ENCODE results near the gene PHF12. TPM values are rescaled to one million over a fixed set of nuclear protein-coding genes. Genes with fewer than 3 reads are reported as not detected.

Gene PHF12
- total RNA-seq, 1 experiment from 2014 or later = 11.3 TPM

DNA sequence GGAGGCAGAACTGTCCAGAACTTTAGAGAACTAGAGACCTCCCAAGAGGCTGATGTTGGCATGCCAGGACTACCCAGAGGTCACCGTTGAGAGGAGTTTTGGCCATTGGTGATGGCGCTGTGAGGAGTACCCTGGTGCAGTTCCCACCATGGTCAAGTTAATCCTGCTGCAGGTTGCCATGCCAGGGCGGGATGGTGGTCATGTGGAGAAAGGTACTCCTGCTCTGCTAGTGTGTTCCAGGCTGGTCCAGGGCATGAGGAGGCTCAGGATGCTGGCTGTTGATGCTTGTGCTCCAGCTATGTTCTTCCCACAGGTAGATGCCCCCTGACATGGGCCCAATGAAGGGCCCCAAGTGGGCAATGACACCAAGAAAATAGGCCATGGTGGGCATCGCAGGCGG, 4.1 kb upstream of the PHF12 start:
- peak; percentile 3 for DNase-seq (ENCODE audit: low spot score)

DNA sequence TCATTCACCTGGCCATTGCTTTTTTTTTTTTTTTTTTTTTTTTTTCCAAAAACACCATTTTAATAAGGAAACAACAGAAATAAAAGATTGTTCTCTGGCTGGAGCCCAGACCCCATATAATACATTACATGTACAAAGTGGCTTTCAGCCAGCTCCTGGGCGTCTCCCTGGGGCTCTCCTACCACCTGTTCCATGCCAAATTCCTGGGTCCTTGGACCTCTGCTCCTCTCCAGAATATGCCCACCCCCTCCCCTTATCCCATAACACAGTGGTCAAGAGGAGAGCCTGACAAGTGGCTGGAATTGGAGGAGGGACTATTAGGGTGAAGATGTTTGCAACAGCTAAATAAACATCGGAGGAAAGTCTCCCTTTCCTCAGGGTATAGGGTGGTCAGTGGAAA, 3.6 kb upstream of the PHF12 start:
- no peak for DNase-seq (ENCODE audit: low spot score)

DNA sequence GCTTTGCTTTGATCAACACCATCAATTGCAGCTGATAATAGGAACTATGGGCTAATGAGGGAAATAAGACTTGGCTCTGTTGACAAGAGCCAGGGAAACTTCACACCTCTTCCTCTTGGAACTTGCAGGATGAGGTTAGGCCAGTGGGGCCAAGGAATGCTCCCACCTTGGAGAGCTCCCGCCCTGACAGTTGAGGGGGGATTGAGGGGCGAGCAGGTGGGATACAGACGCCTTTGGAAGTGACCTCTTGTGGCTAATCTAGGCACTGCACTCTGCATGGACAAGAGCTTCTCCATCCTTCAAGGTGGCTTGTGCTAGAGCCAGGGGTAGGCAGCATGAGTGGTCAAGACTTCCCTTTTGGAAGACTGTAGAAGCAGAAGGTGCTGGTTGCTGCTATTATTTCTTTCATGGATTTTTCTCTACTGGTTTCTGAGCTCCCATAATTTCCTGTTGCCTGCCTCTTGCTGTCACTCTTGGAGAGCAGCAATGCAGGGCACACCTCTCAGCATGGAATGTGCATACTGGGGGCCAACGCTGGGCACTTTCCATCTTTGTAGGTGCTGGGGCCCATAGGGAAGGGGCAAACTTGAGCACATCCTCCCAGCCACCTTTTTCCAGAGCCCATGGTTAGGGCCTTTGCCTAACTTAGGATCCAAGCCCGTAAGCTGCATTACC, 2.3 kb upstream of the PHF12 start:
- DNase-seq (ENCODE audit: low spot score) = peak; percentile 36

- peak; percentile 99 for DNase-seq (ENCODE audit: low spot score)
Measured at GRCh38 chr17:28951991-28952975, 965 bp upstream of the PHF12 start.

- DNase-seq (ENCODE audit: low spot score) = no peak
Measured at GRCh38 chr17:28950752-28951427, 428 bp downstream of the PHF12 start.

DNA sequence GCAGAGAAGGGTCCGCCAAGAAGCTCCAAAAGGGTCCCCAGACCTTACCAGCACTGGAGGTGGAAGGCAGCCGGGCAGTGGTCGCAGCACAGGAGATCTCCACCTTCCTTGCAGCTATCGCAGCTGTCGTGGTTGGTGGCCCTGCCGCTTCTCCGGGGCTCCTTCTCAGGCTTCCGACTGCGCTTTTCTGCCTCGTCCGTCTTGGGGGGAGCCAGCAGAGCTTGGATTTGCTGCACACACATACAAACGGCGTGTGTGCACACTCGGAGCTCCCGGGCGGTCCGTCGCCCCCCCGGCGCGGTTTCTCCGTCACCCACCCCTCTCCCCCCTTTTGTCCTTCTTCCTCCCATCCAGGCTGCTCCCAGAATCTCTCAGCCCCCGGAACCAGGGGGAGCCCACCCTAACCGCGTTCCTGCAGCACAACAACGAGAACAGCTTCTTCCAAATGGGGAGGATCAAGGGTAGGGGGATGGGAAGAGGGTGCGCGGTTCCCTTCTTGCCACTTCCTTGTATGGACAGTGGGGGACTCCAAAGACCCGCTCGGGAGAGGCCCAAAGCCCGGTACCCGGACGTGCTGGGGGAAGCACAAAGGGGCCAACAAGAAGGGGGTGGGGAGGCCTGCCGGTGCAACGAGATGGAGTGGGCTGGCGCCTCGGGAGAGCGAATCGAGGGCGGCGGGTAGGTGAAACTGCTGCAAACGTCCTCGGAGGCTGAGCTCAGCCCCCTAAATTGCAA, 1.1 kb downstream of the PHF12 start:
- DNase-seq (ENCODE audit: low spot score) = peak; percentile 28

DNA sequence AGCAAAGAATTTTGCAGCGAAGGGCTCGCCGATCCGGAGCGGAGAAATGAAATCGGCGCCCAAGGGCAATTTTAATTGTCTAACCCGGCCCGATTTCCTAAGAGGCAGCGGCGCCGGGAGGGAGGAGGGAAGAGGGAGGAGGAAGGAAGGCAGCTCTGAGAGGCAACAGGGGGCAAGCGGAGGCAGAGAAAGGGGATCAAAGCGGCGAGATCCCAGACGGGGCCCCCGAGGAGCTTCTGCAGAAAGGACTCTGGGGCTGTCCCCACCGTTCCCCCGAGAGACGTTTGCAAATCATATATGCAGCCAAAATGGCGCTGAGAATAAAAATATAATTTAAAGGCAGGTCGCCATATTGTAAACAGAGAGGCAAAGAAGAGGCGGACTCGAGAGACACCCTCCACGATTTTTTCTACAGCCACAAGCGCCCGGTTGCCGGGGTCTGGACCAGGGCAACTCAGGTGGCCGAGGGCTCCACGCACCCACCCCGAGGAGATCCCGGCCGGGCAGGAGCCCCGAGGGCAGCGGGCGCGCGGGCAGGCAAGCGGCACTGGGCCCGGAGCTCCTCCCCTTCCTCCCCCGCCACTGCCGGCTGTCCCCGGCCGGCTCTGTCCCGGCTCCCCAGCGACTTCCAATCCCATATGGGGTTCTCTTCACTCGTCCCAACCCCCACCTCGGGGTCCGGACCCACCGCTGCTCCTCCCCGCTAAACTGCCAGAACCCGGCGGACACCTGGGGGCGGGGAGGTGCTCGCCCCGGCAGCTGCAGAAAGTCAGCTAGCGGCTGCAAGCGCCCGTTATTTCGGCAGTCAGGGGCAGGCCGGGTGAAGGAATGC, 1.9 kb downstream of the PHF12 start:
- DNase-seq (ENCODE audit: low spot score) = no peak

DNA sequence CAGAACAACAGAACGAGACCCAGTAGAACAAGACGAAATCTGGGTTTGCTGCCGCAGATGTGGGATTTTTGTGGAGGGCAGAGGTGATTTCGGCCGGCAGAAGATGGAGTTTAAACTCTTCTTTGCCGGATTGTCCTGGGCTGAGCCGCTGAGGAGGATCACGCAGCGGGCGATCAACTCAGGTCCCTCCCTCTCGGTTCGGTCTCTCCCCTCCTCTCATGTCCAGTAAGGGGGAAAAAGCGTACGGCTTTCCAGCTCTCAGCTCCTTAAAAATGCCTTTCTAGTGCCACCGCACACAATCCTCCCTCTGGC, 2.5 kb downstream of the PHF12 start:
- no peak for DNase-seq (ENCODE audit: low spot score)

DNA sequence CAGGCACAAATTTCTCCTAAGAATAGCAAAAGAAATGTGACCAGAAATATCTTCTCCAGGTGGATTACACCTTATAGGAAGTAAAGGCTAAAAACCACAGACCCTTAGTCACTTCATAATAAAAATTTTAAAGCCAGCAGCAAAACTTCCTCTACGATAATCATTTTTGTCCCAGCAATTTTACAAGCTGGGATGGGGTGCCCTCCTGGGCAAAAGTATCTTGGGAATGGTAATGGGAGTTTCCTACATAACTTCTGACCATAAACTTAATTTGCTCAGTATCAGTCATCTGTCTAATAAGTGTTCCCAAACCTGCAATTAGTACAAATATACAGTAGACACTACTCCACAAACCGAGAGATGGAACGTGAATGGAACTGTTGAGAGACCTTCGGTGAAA, 3.0 kb downstream of the PHF12 start:
- DNase-seq (ENCODE audit: low spot score) = no peak

- DNase-seq (ENCODE audit: low spot score) = no peak
Measured at GRCh38 chr17:28947639-28948038, 3.7 kb downstream of the PHF12 start.

GRCh38 chr17:28946239-28946638, 5.1 kb downstream of the PHF12 start:
- DNase-seq (ENCODE audit: low spot score) = no peak

- no peak for DNase-seq (ENCODE audit: low spot score)
Measured at GRCh38 chr17:28944862-28945741, 6.2 kb downstream of the PHF12 start.

GRCh38 chr17:28944343-28944742, 7.0 kb downstream of the PHF12 start:
- no peak for DNase-seq (ENCODE audit: low spot score)

GRCh38 chr17:28942925-28943324, 8.4 kb downstream of the PHF12 start:
- no peak for DNase-seq (ENCODE audit: low spot score)

DNA sequence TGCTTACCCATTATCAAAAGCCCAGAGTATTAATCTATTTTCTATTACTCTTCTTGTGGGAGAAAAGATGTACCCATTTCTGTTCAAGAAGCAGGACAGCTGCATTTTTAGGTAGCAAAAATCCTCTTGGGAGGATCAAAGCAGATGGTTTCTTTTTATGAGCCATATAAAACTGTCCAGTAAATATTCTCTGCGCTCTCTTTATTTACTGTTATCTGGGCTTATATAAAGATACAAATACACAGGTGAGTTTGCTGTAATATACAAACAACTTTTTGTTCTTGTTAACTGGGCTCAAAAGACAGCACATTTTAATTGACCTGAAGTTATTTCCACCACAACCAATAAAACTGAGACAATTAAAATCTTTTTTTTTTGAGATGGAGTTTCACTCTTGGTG, 10.1 kb downstream of the PHF12 start:
- no peak for DNase-seq (ENCODE audit: low spot score)

- DNase-seq (ENCODE audit: low spot score) = no peak
Measured at GRCh38 chr17:28940675-28941074, 10.6 kb downstream of the PHF12 start.

DNA sequence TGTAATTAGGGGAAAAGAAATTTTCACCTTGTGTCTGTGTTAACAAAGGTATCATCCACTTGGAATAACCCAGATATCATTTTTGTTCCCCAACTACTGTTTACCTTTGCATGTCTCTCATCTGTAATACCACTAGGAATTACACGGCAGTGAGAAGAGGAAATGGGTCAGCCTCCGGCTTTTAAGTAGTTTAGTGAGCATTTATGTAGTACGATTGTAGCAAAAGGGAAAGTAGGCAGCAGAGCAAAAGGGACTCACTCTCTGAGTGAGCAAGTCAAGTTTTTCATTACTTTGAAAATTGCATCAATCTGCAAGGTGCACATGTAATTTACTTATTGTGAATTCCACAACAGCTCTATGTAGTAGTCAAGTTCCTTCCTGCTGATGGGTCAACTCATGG, 11.2 kb downstream of the PHF12 start:
- no peak for DNase-seq (ENCODE audit: low spot score)

GRCh38 chr17:28938552-28938951, 12.8 kb downstream of the PHF12 start:
- no peak for DNase-seq (ENCODE audit: low spot score)

- no peak for DNase-seq (ENCODE audit: low spot score)
Measured at GRCh38 chr17:28937044-28937729, 14.1 kb downstream of the PHF12 start.

Data from H4 (cell line).